GM19240 (cell line): ENCODE data around the gene GDPD1.
A peak's percentile ranks its signal among the peaks of the same experiment; 100 is the strongest.
"Not testable (repeated sequence)": the region's sequence is repeated elsewhere in the genome, so short reads cannot be mapped to it uniquely, and the experiment has no call there.

Experiments
- DNase-seq: peaks from one replicate; pipeline ENCODE4 v3.0.0; 2011; ENCODE audit warnings: low spot score; ENCODE audit not compliant: insufficient read length

Gene GDPD1

DNA sequence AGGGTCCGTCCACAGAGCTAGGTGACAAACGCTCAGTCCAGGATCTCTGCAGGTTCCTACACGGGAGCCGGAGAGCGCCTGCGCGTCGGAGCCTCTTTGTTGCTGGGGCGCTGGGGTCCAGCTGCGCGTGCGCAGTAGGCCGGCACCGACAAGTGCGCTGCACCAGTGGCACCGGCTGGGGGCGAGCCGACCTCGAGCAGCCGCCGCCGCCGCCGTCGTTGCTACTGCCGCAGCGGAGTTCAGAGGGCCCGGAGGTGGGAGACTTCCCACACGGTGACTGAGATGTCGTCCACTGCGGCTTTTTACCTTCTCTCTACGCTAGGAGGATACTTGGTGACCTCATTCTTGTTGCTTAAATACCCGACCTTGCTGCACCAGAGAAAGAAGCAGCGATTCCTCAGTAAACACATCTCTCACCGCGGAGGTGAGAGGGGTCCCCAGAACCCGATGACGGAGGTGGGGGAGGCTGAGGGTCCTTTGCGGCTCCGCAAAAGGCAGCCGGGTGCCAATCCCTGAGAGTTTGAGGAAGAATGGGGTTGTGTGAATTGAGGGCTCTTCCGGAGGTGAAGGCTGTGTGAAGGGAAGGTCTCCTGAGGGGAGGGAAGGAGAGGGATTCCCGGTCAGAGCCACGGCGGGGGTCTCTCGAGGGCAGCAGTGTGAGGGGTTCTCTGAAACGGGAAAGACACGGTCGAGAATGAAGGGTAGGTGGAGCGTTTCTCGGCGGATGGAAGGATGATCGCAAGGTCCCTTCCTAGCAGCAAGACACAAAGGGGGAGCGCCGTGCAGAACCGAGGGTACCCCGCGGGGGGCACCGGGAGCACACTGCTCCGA is at the start of gene GDPD1:
TSS of gene GDPD1 (plus strand) at position 184 of the 831 bp plus-strand sequence. CDS start at position 283, 99 bp downstream.
- DNase-seq, result peak; percentile 67

DNA sequence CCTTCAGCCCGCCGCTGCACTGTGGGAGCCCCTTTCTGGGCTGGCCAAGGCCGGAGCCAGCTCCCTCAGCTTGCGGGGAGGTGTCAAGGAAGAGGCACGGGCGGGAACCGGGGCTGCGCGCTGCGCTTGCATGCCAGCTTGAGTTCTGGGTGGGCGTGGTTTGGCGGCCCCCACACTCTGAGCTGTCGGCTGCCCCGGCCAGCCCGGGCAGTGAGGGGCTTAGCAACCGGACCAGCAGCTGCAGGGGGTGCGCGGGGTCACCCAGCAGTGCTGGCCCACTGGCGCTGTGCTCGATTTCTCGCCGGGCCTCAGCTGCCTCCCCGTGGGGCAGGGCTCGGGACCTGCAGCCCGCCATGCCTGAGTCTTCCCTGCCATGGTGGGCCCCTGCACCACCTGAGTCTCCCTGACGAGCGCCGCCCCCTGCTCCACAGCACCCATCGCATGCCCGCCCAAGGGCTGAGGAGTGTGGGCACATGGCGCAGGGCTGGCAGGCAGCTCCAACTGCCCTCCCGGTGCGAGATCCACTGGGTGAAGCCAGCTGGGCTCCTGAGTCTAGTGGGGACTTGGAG is 47.8 kb upstream of the GDPD1 start:
- no peak for DNase-seq

DNA sequence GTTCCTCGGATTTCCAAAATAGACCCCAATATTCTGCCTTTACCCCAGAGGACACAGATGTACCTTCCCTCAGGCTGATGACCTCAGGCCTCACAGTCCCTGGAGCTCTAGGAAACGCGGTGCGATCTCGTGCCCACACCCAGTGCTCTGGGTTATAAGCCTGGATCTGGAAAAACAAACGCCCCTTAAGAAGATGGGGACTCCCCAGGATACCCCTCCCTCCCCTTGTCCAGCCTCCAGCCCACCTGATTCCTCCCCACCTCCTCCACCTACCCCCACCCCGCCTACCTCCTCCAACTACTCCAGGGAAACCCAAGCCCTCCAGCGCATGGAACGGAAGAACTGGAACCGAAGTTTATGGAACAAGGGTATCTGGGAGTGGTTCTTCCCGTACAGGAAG is 45.6 kb upstream of the GDPD1 start:
- DNase-seq, result no peak

DNA sequence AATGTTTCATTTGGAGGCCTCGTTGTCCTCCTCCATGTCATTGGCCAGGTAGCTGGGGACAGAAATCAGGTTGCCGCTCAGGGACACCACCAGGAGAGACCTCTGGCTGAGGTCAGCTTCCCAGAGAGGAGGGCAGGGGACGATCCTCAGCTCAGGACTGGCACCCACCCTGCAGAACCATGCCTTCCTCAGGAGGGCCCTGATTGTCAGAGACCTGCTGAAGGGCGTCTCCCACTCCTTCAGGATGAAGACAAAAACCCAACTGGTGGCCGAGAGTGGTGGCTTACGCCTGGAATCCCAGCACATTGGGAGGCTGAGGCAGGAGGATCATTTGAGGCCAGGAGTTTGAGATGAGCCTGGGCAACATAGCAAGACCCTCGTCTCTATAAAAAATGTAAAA is 45.2 kb upstream of the GDPD1 start:
- DNase-seq, result no peak

DNA sequence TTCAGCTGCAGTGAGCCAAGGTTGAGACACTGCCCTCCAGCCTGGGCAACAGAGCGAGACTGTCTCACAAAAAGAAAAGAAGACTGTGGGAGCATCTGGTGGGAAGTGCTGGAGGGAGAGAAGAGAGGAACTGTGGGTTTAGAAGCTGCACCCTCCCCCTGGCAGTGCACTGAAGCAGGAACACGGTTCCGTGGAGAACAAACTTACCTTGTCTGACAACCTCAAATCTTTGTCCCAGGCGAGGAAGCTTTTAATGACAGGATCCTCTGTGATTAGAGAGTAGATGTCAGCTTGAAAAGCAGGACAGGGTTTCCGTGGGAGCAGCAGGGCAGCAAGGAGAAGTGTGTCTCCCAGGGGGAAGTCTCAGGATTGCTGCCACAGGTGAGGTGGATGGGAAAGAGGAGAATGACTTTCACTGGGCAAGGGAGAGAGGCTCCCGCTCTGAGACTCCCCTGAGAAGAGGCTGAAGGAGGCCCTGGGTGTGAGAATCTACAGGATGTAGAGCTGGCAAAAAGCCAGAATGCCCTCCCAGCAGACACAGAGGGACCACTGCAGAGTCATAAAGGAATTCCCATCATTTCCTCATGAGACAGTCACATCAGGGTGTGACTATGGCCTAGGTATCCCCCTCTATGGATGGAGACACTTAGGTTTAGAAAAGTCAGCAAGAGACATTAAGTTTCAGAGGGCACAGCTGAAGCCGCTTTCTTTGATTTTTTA is 41.9 kb upstream of the GDPD1 start:
- no peak for DNase-seq

DNA sequence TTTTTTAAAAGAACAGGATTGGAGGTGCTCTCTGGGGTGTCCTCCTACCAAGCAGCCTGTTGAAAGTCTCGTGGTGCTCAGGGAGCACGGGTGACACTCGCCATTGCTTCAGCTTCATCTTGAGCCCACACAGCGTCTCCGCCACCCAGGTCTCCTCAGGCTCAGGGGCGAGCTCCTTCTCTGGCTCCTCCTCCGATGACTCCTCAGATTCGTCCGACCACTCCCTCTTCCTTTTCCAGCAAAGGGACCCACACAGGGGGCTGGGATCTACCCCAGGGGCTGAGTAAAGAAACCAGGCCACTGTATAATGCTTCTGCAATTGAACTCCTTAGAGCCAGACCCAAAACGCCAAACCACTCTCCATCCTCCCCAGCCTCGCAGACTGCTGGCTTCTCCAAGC is 40.7 kb upstream of the GDPD1 start:
- not testable (repeated sequence) for DNase-seq

DNA sequence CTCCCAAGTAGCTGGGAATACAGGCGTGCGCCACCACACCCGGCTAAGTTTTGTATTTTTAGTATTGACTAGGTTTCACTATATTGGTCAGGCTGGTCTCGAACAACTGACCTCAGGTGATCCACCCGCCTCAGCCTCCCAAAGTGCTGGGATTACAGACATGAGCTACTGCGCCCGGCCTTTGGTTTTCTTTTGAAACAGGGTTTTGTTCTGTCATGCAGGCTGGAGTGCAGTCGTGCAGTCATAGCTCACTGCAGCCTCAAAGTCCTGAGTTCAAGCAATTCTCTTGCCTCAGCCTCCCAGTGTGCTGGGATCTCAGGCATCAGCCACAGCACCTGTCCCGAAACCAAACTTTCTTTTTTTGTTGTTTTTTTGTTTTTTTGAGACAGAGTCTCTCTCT is 39.7 kb upstream of the GDPD1 start:
- DNase-seq, result no peak

DNA sequence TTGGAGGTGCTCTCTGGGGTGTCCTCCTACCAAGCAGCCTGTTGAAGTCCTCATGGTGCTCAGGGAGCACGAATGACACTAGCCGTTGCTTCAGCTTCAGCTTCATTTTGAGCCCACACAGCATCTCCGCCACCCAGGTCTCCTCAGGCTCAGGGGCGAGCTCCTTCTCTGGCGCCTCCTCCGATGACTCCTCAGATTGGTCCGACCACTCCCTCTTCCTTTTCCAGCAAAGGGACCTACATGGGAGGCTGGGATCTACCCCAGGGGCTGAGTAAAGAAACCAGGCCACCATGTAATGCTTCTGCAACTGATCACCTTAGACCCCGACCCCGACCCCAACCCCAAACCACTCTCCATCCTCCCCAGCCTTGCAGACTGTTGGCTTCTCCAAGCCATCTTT is 38.8 kb upstream of the GDPD1 start:
- DNase-seq, result no peak

DNA sequence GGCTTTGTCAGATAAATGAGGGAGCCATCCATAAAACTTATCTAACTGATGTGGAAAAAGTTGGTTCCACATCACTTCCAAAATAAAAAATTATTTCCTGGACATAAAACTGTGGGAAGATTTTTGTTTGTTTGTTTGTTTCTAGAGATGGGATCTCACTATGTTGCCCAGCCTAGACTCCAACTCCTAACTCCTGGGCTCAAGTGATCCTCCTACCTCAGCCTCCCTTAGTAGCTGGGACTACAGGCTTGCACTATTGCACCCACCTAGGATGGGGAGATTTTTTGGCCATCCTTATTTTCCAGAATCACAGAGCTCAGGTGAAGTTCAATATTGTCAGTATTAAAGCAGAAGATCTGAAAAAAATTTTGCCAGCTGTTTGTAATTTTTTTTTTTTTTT is 34.3 kb upstream of the GDPD1 start:
- DNase-seq, result no peak

DNA sequence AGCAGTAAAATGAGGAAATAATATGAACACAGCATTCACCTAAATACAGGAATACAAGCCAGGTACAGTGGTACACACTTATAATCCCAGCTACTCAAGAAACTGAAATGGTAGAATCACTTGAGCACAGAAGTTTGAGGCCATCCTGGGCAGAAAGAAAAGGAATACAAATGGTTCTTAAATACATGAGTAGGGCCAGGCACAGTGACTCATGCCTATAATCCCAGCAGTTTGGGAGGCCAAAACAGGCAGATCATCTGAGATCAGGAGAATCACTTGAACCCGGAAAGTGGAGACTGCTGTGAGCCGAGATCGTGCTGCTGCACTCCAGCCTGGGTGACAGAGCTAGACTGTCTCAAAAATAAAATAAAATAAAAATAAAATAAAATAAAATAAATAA is 33.5 kb upstream of the GDPD1 start:
- no peak for DNase-seq

DNA sequence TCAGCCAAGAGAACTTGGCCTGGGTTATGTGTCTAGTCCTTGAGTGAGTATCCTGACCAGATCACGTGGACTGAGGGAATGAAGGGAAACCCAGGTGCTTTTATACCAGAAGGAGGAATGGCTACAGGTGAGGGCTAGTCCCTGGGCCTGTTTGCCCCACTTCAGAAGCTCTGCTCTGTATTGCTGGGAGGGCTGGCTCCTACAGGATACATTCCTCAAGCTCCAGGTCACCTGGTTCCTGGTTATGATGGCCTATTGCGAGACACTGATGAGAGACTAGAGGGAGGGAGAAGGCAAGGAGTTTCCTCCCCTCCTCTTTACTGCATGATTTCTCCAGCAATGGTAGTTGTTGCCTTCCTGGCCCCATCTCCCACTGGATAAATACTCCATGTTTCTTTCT is 29.5 kb upstream of the GDPD1 start:
- no peak for DNase-seq

DNA sequence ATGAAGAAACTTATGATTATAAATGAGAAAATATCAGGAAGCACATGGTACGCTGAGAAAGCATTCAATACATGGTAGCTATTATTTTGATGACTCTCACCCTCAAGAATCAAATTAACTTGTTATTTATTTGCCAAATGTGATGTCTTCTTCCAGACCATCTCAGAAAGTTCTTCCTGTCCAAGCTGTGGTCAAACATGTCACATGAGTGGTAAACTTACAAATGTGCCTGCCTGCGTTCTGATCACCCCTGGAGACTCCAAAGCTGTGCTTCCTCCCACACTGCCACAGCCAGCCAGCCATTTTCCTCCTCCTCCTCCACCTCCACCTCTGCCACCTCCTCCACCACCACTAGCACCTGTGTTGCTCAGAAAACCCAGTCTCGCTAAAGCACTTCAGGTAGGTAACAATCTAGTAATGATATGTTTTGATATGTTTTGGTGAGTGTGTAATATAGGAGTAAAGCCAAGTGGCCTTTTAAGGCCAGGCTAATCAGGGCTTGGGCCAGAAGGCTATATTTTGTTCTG is 26.9 kb upstream of the GDPD1 start:
- no peak for DNase-seq

DNA sequence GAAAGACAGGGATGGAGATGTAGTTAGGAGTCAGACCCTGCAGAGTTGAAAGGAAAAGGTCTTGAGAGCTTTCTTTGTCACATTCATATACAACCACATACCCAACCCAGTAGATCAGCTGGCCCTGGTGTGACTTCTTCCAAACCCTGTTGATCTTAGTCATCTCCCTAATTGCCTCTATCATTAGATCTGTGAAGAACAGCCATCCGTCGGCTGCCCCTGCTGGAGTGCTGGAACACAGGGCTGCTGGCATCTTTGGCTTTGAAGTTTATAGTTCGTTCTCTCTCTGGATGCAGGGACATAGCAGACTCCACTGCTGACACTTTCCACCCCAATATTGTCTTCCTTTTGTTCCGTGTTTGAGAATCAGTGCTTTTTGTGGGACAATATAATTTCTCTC is 20.9 kb upstream of the GDPD1 start:
- DNase-seq, result no peak

DNA sequence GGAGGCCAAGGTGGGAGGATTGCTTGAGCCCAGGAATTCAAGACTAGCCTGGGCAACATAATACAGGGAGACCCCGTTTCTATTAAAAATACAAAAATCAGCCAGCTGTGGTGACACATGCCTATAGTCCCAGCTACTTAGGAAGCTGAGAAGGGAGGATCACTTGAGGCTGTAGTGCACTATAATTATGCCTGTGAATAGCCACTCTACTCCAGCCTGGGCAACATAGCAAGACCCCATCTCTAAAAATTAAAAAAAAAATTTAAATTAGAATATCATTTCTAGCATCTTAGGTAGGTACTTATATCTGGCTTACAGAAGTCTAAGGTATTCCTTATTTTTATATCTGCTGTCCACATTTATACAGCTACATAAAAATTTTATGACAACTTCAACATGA is 18.0 kb upstream of the GDPD1 start:
- DNase-seq, result no peak

DNA sequence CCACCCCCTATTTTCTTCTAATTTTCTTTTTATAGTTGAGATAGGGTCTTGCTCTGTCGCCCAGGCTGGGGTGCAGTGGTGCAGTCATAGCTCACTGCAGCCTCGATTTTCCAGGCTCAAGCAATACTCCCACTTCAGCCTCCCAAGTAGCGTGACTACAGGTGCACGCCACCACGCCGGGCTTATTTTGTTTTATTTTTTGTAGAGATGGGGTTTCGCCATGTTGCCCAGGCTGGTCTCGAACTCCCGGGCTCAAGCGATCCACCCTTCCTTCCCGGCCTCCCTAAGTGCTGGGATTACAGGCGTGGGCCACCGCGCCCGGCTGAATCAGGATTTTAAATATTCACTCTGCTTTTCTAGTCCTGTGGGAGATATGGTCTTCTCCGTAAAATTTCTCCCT is 941 bp upstream of the GDPD1 start:
- no peak for DNase-seq

DNA sequence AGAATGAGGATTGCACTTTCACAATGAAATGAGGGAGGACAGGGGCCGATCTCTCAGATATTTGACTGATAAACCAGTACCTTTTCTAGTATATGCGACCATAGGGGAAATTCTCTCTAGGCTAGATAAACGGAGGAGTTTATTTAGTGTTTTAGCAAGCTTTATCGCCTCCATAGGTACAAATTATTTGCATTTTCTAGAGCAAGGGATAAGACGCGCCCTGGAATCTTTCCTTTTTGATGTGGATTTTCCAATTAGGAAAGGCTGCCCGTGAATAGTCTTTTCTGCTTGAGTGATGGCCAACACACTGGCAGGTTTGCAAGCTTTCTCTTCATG is 351 bp upstream of the GDPD1 start:
- no peak for DNase-seq

DNA sequence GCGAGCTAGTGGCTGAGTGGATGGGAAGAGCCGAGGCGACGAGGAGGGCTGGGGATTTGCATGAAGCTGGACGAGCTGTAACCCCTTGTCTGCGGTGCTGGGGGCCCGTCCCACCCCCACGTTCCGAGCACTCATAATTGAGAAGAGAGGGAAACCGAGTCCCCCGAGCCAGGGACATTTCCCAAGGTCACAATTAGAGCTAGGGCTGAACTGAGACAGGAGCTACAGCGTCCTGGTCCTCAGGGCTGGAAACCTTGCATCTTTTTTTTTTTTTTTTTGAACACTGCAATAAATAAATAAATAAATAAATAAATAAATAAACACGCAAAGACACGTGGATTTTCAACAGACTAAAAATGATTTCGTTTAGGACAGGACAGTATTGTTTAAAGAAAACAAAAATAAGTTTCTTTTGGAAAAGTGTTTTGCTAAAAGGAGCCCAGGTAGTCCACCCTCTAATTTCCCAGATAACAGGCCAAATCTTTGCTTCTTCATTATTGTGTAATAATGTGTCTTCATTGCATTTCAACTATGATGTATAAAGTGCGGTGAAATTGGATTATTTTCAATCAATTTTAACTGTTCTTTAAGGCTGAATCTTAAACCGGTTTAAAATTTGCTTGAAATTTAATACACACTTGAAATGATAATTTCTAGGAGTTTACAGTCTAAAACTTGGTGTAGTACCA is 992 bp downstream of the GDPD1 start:
- DNase-seq, result no peak

DNA sequence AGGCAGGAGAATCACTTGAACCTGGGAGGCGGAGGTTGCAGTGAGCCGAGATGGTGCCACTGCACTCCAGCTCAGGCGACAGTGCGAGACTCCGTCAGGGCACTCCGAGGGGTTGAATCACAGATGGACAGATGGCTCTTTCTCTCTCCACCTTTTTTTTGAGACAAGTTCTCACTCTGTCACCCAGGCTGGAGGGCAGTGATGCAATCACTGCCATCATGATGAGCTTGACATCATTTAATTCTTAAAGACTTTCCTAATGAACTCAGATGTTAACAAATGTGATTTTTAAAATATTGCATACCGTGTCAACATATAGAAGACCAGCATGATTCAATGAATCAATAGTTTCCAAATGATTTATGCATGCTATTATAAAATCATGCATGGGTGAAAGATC is 3.5 kb downstream of the GDPD1 start:
- DNase-seq, result no peak

DNA sequence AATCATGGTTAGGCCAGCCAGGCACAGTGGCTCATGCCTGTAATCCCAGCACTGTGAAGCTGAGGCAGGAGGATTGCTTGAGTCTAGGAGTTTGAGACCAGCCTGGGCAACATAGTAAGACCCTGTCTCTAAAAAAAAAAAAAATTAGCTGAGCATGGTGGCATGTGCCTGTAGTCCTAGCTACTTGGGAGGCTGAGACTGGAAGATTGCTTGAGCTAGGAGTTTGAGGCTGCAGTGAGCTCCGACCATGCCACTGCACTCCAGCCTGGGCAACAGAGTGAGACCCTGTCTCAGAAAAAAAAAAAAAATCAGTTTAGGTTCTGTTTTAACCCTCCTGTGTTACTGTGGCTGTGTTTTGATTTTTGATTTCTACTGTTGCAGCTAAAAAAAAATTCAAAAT is 8.3 kb downstream of the GDPD1 start:
- not testable (repeated sequence) for DNase-seq

DNA sequence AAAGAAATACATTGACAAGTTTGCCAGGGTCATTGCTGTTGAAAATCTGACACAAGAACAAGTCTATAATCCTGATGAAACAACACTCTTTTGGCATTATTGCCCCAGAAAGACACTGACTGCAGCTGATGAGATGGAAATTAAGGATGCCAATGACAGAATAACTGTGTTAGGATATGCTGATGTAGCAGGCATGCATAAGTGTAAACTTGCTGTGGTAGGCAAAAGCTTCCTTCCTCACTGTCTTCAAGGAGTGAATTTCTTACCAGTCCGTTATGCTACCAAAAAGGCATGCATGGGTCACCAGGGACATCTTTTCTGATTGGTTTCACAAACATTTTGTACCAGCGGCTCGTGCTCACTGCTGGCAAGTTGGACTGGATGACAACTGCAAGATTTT is 10.5 kb downstream of the GDPD1 start:
- no peak for DNase-seq

DNA sequence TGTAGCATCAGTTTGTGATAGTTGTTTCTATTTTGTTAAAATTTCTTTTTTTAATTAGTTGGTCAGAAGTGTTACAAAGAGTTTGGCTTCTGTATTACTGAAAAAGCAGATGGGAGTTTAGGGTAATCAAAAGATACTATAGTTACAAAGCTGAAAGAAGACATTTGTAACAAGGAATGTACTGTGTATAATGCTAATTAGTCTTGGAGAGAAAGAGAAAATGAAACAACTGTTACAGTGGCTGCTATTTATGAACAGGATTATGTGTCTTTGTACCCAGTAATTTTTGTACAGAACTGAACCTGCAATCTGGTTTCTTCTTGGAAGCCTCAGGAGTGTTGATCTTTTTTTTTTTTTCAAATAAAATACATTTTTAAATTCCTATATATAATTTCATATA is 14.3 kb downstream of the GDPD1 start:
- DNase-seq, result no peak

DNA sequence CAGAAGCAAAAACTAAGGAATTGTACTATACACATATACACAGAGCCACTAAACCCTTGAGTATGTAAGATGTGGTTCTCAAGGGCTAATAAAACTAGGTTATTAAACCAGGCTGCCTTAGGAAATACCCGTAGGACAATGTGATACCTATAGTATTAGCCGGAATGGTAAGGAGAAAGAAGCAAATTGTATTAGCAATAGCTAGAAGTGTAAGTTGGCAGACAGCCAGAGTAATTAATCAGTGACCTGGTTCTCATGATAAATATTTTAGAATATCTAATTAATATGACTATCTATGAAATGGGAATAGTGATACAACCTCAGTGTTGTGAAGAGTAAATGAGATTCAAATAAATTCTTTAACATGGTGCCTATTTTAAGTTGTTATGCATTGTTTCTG is 18.6 kb downstream of the GDPD1 start:
- no peak for DNase-seq
